AG10803 (cell line): ENCODE results near the gene AK1.

Source experiments
- DNase-seq: peaks from one replicate; pipeline ENCODE4 v3.0.0; 2010; ENCODE audit warnings: low read depth
- H3K4me3 ChIP-seq: 2 replicates; pipeline ENCODE4 v1.5.1; 2011; ENCODE audit warnings: mild to moderate bottlenecking, low read length, control low read depth
- TF ChIP-seq, protein P1 (sequence below): conservative IDR thresholded peaks from 2 replicates; pipeline ENCODE4 v1.5.1; 2011; ENCODE audit warnings: mild to moderate bottlenecking, low read length, control low read depth, inconsistent platforms

AK1 gene

DNA sequence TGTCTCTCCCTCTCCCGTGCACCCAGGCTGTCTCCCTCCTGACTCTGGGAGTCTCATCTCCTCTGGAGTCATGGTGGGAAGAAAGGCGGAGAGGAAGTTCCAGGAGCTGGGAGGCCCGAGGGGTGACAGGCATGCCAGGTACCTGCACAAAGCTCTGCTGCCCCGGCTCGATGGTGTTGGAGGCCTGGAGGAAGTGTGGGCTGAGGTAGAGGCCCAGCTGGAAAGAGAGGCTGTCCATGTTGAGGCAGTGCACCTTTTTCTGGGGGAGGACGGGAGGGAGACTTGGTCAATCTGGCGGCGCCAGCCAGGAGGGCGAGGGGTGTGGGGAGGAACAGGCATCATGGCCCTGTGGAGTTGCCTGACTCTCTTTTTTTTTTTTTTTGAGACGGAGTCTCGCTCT is 58.9 kb downstream of the AK1 start:
- DNase-seq, result no peak
- TF ChIP-seq, protein P1, sequence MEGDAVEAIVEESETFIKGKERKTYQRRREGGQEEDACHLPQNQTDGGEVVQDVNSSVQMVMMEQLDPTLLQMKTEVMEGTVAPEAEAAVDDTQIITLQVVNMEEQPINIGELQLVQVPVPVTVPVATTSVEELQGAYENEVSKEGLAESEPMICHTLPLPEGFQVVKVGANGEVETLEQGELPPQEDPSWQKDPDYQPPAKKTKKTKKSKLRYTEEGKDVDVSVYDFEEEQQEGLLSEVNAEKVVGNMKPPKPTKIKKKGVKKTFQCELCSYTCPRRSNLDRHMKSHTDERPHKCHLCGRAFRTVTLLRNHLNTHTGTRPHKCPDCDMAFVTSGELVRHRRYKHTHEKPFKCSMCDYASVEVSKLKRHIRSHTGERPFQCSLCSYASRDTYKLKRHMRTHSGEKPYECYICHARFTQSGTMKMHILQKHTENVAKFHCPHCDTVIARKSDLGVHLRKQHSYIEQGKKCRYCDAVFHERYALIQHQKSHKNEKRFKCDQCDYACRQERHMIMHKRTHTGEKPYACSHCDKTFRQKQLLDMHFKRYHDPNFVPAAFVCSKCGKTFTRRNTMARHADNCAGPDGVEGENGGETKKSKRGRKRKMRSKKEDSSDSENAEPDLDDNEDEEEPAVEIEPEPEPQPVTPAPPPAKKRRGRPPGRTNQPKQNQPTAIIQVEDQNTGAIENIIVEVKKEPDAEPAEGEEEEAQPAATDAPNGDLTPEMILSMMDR, result no peak
- no peak overlapping the region for H3K4me3 ChIP-seq

DNA sequence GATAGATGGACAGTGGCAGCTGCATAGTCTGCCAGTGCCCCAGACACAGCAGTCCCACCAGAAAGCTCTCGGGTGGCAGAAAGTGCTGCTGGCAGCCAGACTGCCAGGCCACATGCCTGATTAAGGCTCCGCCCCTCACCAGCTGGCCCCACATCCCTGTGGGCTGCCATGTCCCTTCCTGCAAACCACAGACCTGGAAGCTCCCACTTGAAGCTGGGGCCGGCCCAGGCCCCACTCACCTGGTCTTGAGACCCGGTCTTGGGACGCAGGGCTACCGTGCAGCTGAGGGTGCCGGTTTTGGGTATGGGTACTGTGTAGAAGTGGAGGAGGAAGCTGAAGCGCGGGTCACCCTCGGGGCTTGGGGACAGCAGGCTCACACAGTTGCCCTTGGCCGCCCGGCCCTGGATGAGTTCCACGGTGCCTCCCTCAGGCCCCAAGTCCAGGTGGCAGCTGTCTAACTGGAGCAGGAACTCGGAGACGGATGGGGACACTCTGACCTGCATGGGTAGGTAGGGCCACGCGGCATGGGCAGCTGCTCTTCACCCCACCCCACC is 59.5 kb downstream of the AK1 start:
- DNase-seq, result no peak
- no peak overlapping the region for H3K4me3 ChIP-seq
- TF ChIP-seq, protein P1, result no peak

DNA sequence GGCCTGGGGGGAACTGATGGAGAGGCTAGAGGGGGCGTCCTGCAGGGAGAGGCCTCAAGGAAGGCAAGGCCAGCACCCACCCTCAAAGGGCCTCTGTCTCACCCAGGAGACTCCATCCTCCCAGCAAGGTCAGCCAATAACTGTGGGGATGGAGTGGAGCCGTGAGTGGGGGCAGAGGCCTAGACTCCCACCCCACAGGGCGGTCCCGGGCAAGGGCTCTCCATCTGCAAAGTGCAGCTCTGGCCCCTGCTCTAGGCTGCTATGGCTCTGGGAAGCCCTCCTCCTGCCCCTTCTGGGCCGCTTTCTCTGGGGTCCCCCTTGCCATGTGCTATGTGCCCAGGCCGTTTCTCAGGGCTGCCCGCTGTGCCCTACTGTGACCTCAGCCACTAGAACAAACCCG is 60.7 kb downstream of the AK1 start:
- H3K4me3 ChIP-seq, result no peak overlapping the region
- TF ChIP-seq, protein P1, result no peak
- DNase-seq, result no peak
